Measurements from ENCODE around the gene TMEM236. TPM values are rescaled to one million over a fixed set of nuclear protein-coding genes. Genes with fewer than 3 reads are reported as not detected.

Gene TMEM236
- total RNA-seq, 1 donor from 2014 or later: 5.0 TPM

- TF ChIP-seq CTCF (IDR thresholded peaks at IDR 0.05): no peak
- H3K36me3 ChIP-seq: no peaks in the 10 kb centered on the region
Observed at GRCh38 chr10:17838080-17838648, 86.2 kb downstream of the TMEM236 start.

GRCh38 chr10:17841050-17841449, 89.0 kb downstream of the TMEM236 start:
- TF ChIP-seq CTCF (IDR thresholded peaks at IDR 0.05): no peak
- Histone ChIP-seq H3K4me3 (no peak overlapping the region), H3K9me3 (no peaks in the 10 kb centered on the region), H3K4me1 (peaks cover 16% of the 10 kb centered on the region), H3K36me3 (no peaks in the 10 kb centered on the region), H3K27ac (no peak overlapping the region), H3K27me3 (no peaks in the 10 kb centered on the region)
- DNase-seq (no peak), ATAC-seq (no peak)
- intact Hi-C loops (cut with DNase I): no loop called here

More at GRCh38 chr10:17838080-17838648, 86.2 kb downstream of the TMEM236 start:
- no peak overlapping the region for H3K4me3 ChIP-seq
- DNase-seq (no peak), ATAC-seq (peak; percentile 56)
- H3K4me1 ChIP-seq: peaks cover 20% of the 10 kb centered on the region
- no peak overlapping the region for H3K27ac ChIP-seq
- no peaks in the 10 kb centered on the region for H3K27me3 ChIP-seq
- intact Hi-C loops (cut with DNase I): no loop called here
- H3K9me3 ChIP-seq: no peaks in the 10 kb centered on the region

GRCh38 chr10:17842641-17843040, 90.6 kb downstream of the TMEM236 start:
- intact Hi-C loops (cut with DNase I): no loop called here
- H3K27me3 ChIP-seq: no peaks in the 10 kb centered on the region
- DNase-seq (no peak), ATAC-seq (no peak)
- H3K4me1 ChIP-seq: peaks cover 6% of the 10 kb centered on the region
- H3K36me3 ChIP-seq: no peaks in the 10 kb centered on the region
- H3K27ac ChIP-seq: no peak overlapping the region
- H3K9me3 ChIP-seq: no peaks in the 10 kb centered on the region
- no peak overlapping the region for H3K4me3 ChIP-seq
- no peak for TF ChIP-seq CTCF (IDR thresholded peaks at IDR 0.05)

- H3K4me3 ChIP-seq: no peak overlapping the region
- TF ChIP-seq CTCF (IDR thresholded peaks at IDR 0.05): peak; percentile 47
- no peak overlapping the region for H3K27ac ChIP-seq
- no peaks in the 10 kb centered on the region for H3K36me3 ChIP-seq
- no peaks in the 10 kb centered on the region for H3K27me3 ChIP-seq
- intact Hi-C loops (cut with DNase I): no loop called here
- no peaks in the 10 kb centered on the region for H3K9me3 ChIP-seq
- ATAC-seq (peak; percentile 72), DNase-seq (no peak)
- no peaks in the 10 kb centered on the region for H3K4me1 ChIP-seq
Observed at GRCh38 chr10:17847585-17848296, 95.7 kb downstream of the TMEM236 start.

- Histone ChIP-seq H3K9me3 (no peaks in the 10 kb centered on the region), H3K4me1 (no peaks in the 10 kb centered on the region), H3K4me3 (no peak overlapping the region), H3K27me3 (no peaks in the 10 kb centered on the region), H3K36me3 (no peaks in the 10 kb centered on the region), H3K27ac (no peak overlapping the region)
- ATAC-seq: no peak
- intact Hi-C loops (cut with DNase I): no loop called here
- no peak for DNase-seq
- no peak for TF ChIP-seq CTCF (IDR thresholded peaks at IDR 0.05)
Observed at GRCh38 chr10:17848646-17849045, 96.6 kb downstream of the TMEM236 start.

Small RNA genes within 50 kb of the gene (microRNA-seq; reads per million reads assigned to microRNA genes)
- 69.0 reads per million, percentile 61 among the genes with 10 or more reads in this experiment for gene MIR511 (ENCODE audit: borderline microRNAs expressed)

Other genes starting within 250 kb of the TMEM236 start
- 34.3 TPM for gene HACD1, start 134.8 kb upstream of the TMEM236 start, total RNA-seq
- 35.4 TPM for gene STAM, start 108.0 kb upstream of the TMEM236 start, total RNA-seq
- gene MRC1, start 57.1 kb downstream of the TMEM236 start, total RNA-seq: 370 TPM
- gene SLC39A12, start 199.7 kb downstream of the TMEM236 start, total RNA-seq: 0.29 TPM

All from upper lobe of right lung (tissue), 1 donor.